ENCODE measurements around the gene ABCG2. TPM values are rescaled to one million over a fixed set of nuclear protein-coding genes. Genes with fewer than 3 reads are reported as not detected.
A peak's percentile ranks its signal among the peaks of the same experiment; 100 is the strongest.

ABCG2 gene
- total and polyA plus RNA-seq, 12 donors, result 0.22 to 10.5 (median 3.6) TPM

GRCh38 chr4:88058295-88058694, 100.1 kb downstream of the ABCG2 start:
- TF ChIP-seq CTCF (IDR thresholded peaks at IDR 0.05), result no peak
- H3K27ac ChIP-seq, result no peak overlapping the region
- intact Hi-C loops (cut with DNase I), result no loop called here
- peaks cover 0 to 96% (median 21%) of the 10 kb centered on the region in 9 donors for H3K36me3 ChIP-seq
- peaks cover 0 to 8% (median 0%) of the 10 kb centered on the region in 9 donors for H3K4me1 ChIP-seq
- ATAC-seq, result no peak
- no peaks in the 10 kb centered on the region for H3K9me3 ChIP-seq
- H3K27me3 ChIP-seq, result no peaks in the 10 kb centered on the region
- 96% methylated on average over 3 of the region's 3 CpGs for WGBS, 2 donors
- no peak overlapping the region for H3K4me3 ChIP-seq
- DNase-seq, result no peak

- Histone ChIP-seq H3K36me3 (peaks cover 0 to 99% (median 40%) of the 10 kb centered on the region in 9 donors), H3K27ac (no peak overlapping the region), H3K4me1 (peaks cover 0 to 6% (median 0%) of the 10 kb centered on the region in 9 donors), H3K4me3 (no peak overlapping the region), H3K27me3 (no peaks in the 10 kb centered on the region), H3K9me3 (no peaks in the 10 kb centered on the region)
- DNase-seq (peak in 1 of 2 donors; percentile 29), ATAC-seq (peak; percentile 51 to 81 (median 74))
- intact Hi-C loops (cut with DNase I), result loop anchor here in 1 of 10 donors (5.0 kb wide), 1 partner anchor 217 kb away; no protein-coding TSS in a partner anchor
- WGBS, 2 donors, result 94 to 97% methylated on average over 2 to 3 of the region's 3 CpGs
- TF ChIP-seq CTCF (IDR thresholded peaks at IDR 0.05), result peak in 6 of 9 donors; percentile 28 to 52 (median 43)
Measured at GRCh38 chr4:88054901-88055300, 103.5 kb downstream of the ABCG2 start.

GRCh38 chr4:88054229-88054628, 104.2 kb downstream of the ABCG2 start:
- no peak for ATAC-seq

GRCh38 chr4:88045021-88045420, 113.4 kb downstream of the ABCG2 start:
- intact Hi-C loops (cut with DNase I), result loop anchor here in 1 of 10 donors (10.0 kb wide), 1 partner anchor 480 kb away; the partner anchor contains the start of gene PYURF
- no peak for ATAC-seq
- no peak for DNase-seq
- Histone ChIP-seq H3K9me3 (no peaks in the 10 kb centered on the region), H3K27me3 (no peaks in the 10 kb centered on the region), H3K4me1 (peaks cover 0 to 32% (median 15%) of the 10 kb centered on the region in 9 donors), H3K4me3 (no peak overlapping the region), H3K27ac (no peak overlapping the region), H3K36me3 (peaks cover 0 to 100% (median 43%) of the 10 kb centered on the region in 9 donors)
- TF ChIP-seq CTCF (IDR thresholded peaks at IDR 0.05), result no peak

More at GRCh38 chr4:88054229-88054628, 104.2 kb downstream of the ABCG2 start:
- TF ChIP-seq CTCF (IDR thresholded peaks at IDR 0.05), result no peak
- H3K9me3 ChIP-seq, result no peaks in the 10 kb centered on the region
- 91 to 93% methylated on average over 4 of the region's 4 CpGs for WGBS, 2 donors
- DNase-seq, result no peak
- no peak overlapping the region for H3K4me3 ChIP-seq
- H3K27ac ChIP-seq, result no peak overlapping the region
- intact Hi-C loops (cut with DNase I), result loop anchor here in 1 of 10 donors (5.0 kb wide), 1 partner anchor 218 kb away; no protein-coding TSS in a partner anchor
- no peaks in the 10 kb centered on the region for H3K4me1 ChIP-seq
- H3K36me3 ChIP-seq, result peaks cover 0 to 99% (median 41%) of the 10 kb centered on the region in 9 donors
- no peaks in the 10 kb centered on the region for H3K27me3 ChIP-seq
